Natural killer cell (primary cell): Measurements from ENCODE around the gene IGSF3. TPM values are rescaled to one million over a fixed set of nuclear protein-coding genes. Genes with fewer than 3 reads are reported as not detected.

Source experiments
- ATAC-seq, 3 donors: fragments of 150-1000 bp in 2 of 3; fragments of 200-7000 bp in 1 of 3; cut with Tn5 transposase; 1 replicate in 1 of 3; 2 replicates in 2 of 3; pipeline ENCODE4 v1.10.0; 2021; ENCODE audit warnings: mild to moderate bottlenecking in 2 of 3, moderate library complexity in 2 of 3
- DNase-seq, 2 donors: peaks; one replicate each; pipeline versions ENCODE4 v3.0.0 to v3.0.0-alpha.2; 2013 to 2021; ENCODE audit warnings: mixed read lengths in 1 of 2
- H3K27ac ChIP-seq: one replicate; pipeline ENCODE4 v1.5.1; 2013; ENCODE audit warnings: mild to moderate bottlenecking, low read length
- H3K27me3 ChIP-seq: one replicate; pipeline ENCODE4 v1.6.1; 2013; ENCODE audit warnings: low read length; ENCODE audit not compliant: control insufficient read depth, insufficient read depth
- H3K36me3 ChIP-seq: one replicate; pipeline ENCODE4 v1.6.1; 2013; ENCODE audit warnings: low read length; ENCODE audit not compliant: control insufficient read depth, insufficient read depth
- H3K4me1 ChIP-seq: one replicate; pipeline ENCODE4 v1.6.1; 2013; ENCODE audit warnings: low read length; ENCODE audit not compliant: control insufficient read depth, insufficient read depth
- H3K4me3 ChIP-seq: one replicate; pipeline ENCODE4 v1.5.1; 2013; ENCODE audit warnings: low read length
- H3K9me3 ChIP-seq: one replicate; pipeline ENCODE4 v1.6.1; 2013; ENCODE audit warnings: low read length; ENCODE audit not compliant: control insufficient read depth, insufficient read depth
- H3K27ac Mint-ChIP-seq, 2 donors: one replicate each; pipeline ENCODE4 v1.8.0; 2022; ENCODE audit warnings: mild to moderate bottlenecking in 2 of 2, mixed read lengths in 2 of 2, moderate library complexity in 1 of 2
- H3K27me3 Mint-ChIP-seq, 2 donors: one replicate each; pipeline ENCODE4 v1.8.0; 2022; ENCODE audit warnings: low read depth in 2 of 2, mixed read lengths in 2 of 2
- H3K36me3 Mint-ChIP-seq: one replicate; pipeline ENCODE4 v1.8.0; 2022; ENCODE audit warnings: mixed read lengths
- H3K4me1 Mint-ChIP-seq, 2 donors: one replicate each; pipeline ENCODE4 v1.8.0; 2022; ENCODE audit warnings: mixed read lengths in 2 of 2
- H3K4me3 Mint-ChIP-seq: one replicate; pipeline ENCODE4 v1.8.0; 2022; ENCODE audit warnings: mild to moderate bottlenecking, moderate library complexity, mixed read lengths
- H3K9me3 Mint-ChIP-seq, 2 donors: one replicate each; pipeline ENCODE4 v1.8.0; 2022; ENCODE audit warnings: mixed read lengths in 2 of 2
- CTCF ChIP-seq: fragments of 200-600 bp; IDR thresholded peaks from one replicate; pipeline ENCODE4 v1.8.0; 2022; ENCODE audit warnings: antibody characterized with exemption
- WGBS: methylation state at CpG from one replicate; pipeline ENCODE4 v1.1.7; 2013; ENCODE audit warnings: missing lambda C conversion rate; ENCODE audit not compliant: insufficient coverage; 5-methylcytosine and 5-hydroxymethylcytosine counted together
- intact Hi-C: fragments of 100-400 bp; cut with micrococcal nuclease; formaldehyde crosslinking; loops from one replicate; pipeline ENCODE4 v1.14.2; 2022
- total RNA-seq, 4 donors: library from RNA; stranded (reverse); fragments of 120-200 nt in 1 of 4; gene quantifications; one replicate each; pipeline versions ENCODE4 v1.2.3 to v1.2.4, GENCODE V29; 2013 to 2022

The IGSF3 gene
- total RNA-seq, 3 donors from 2014 or later (not counting 1 experiment from before 2014, with no cell fraction given) = 0.05 to 0.14 TPM; not detected in 1

- Histone ChIP-seq H3K27me3 (no peaks in the 10 kb centered on the region), H3K4me1 (no peaks in the 10 kb centered on the region), H3K27ac (no peak overlapping the region), H3K4me3 (no peak overlapping the region), H3K9me3 (no peaks in the 10 kb centered on the region), H3K36me3 (no peaks in the 10 kb centered on the region)
- no peak for TF ChIP-seq CTCF
- H3K36me3 Mint-ChIP-seq = no peaks in the 10 kb centered on the region
- DNase-seq = no peak
- H3K4me3 Mint-ChIP-seq = no peak overlapping the region
- no peaks in the 10 kb centered on the region for H3K9me3 Mint-ChIP-seq
- no peaks in the 10 kb centered on the region for H3K4me1 Mint-ChIP-seq
- no peak for ATAC-seq
- 100% methylated on average over 1 of the region's 3 CpGs for WGBS
- intact Hi-C loops = no loop called here
- no peak overlapping the region for H3K27ac Mint-ChIP-seq
- H3K27me3 Mint-ChIP-seq = peaks cover 12 to 40% of the 10 kb centered on the region in 2 donors
These were observed 36.7 kb upstream of the IGSF3 start for GRCh38 chr1:116704278-116704677.

GRCh38 chr1:116699605-116700004 lies 32.1 kb upstream of the IGSF3 start:
- H3K36me3 ChIP-seq = no peaks in the 10 kb centered on the region
- Mint-ChIP-seq H3K4me1 (no peaks in the 10 kb centered on the region), H3K36me3 (no peaks in the 10 kb centered on the region), H3K9me3 (no peaks in the 10 kb centered on the region), H3K27ac (no peak overlapping the region), H3K4me3 (no peak overlapping the region), H3K27me3 (peaks cover 3 to 5% of the 10 kb centered on the region in 2 donors)
- no peak for ATAC-seq
- no peak for TF ChIP-seq CTCF
- H3K9me3 ChIP-seq = no peaks in the 10 kb centered on the region
- no peaks in the 10 kb centered on the region for H3K27me3 ChIP-seq
- intact Hi-C loops = no loop called here
- no peak overlapping the region for H3K27ac ChIP-seq
- H3K4me3 ChIP-seq = no peak overlapping the region
- no peak for DNase-seq
- no peaks in the 10 kb centered on the region for H3K4me1 ChIP-seq

- no peak overlapping the region for H3K4me3 ChIP-seq
- no peak overlapping the region for H3K4me3 Mint-ChIP-seq
- TF ChIP-seq CTCF = no peak
- DNase-seq = no peak
- no peaks in the 10 kb centered on the region for H3K36me3 Mint-ChIP-seq
- no peaks in the 10 kb centered on the region for H3K27me3 Mint-ChIP-seq
- no peak overlapping the region for H3K27ac ChIP-seq
- no peaks in the 10 kb centered on the region for H3K4me1 Mint-ChIP-seq
- H3K27me3 ChIP-seq = no peaks in the 10 kb centered on the region
- H3K27ac Mint-ChIP-seq = no peak overlapping the region
- no peaks in the 10 kb centered on the region for H3K9me3 Mint-ChIP-seq
- WGBS = 86% methylated on average over 1 of the region's 2 CpGs
- no peak for ATAC-seq
- no peaks in the 10 kb centered on the region for H3K4me1 ChIP-seq
- no peaks in the 10 kb centered on the region for H3K9me3 ChIP-seq
- no peaks in the 10 kb centered on the region for H3K36me3 ChIP-seq
- intact Hi-C loops = no loop called here
These were observed 30.7 kb upstream of the IGSF3 start for GRCh38 chr1:116698244-116698595.

- ATAC-seq (no peak), DNase-seq (no peak)
- intact Hi-C loops = no loop called here
- Histone ChIP-seq H3K4me3 (no peak overlapping the region), H3K36me3 (no peaks in the 10 kb centered on the region), H3K4me1 (no peaks in the 10 kb centered on the region), H3K27ac (no peak overlapping the region), H3K27me3 (no peaks in the 10 kb centered on the region), H3K9me3 (no peaks in the 10 kb centered on the region)
- 89% methylated on average over 4 of the region's 4 CpGs for WGBS
- Mint-ChIP-seq H3K4me1 (no peaks in the 10 kb centered on the region), H3K36me3 (no peaks in the 10 kb centered on the region), H3K27me3 (no peaks in the 10 kb centered on the region), H3K4me3 (no peak overlapping the region), H3K9me3 (no peaks in the 10 kb centered on the region), H3K27ac (no peak overlapping the region)
- no peak for TF ChIP-seq CTCF
These were observed 30.2 kb upstream of the IGSF3 start for GRCh38 chr1:116697548-116698243.
